Glomerular visceral epithelial cell (primary cell): Measurements from ENCODE around the gene TRIM33.
A peak's percentile ranks its signal among the peaks of the same experiment; 100 is the strongest.
"Not testable (repeated sequence)": the region's sequence is repeated elsewhere in the genome, so short reads cannot be mapped to it uniquely, and the experiment has no call there.

Experiments
- DNase-seq: peaks from one replicate; pipeline ENCODE4 v3.0.0-alpha.2; 2016; ENCODE audit errors: extremely low spot score

Gene TRIM33

GRCh38 chr1:114510274-114511031 is 550 bp downstream of the TRIM33 start:
- no peak for DNase-seq

DNA sequence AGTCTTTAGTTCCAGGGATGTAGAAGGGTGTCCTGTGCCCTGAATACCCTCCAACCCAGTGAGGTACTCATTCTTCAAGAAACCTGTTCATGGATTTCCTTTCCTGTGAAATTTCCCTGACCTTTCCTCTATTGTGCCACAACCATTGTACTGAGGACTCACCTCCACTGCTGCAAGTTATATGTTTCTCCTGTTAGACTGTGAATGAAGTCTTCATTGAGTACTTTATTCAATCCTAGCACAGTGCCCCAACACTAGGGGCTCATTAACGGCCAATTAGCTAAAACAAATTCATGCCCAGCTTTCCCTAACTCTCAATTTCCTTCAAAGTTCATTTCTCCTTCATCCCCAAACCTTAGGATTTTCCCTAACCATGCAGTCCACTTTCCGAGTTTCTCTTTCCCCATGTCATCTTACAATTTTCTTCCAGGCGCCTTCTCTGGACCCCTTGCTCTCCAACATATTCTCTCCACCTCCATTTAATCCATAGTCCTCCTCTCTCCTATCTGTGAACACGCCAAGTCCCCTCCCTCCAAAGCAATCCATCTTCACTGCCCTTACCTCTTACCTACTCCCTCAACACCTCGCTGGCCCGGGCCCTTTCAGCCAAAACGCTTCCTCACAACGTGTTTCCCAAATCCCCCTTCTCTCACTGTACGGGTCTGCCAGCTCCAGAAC is 1.3 kb downstream of the TRIM33 start:
- peak; percentile 12 for DNase-seq

DNA sequence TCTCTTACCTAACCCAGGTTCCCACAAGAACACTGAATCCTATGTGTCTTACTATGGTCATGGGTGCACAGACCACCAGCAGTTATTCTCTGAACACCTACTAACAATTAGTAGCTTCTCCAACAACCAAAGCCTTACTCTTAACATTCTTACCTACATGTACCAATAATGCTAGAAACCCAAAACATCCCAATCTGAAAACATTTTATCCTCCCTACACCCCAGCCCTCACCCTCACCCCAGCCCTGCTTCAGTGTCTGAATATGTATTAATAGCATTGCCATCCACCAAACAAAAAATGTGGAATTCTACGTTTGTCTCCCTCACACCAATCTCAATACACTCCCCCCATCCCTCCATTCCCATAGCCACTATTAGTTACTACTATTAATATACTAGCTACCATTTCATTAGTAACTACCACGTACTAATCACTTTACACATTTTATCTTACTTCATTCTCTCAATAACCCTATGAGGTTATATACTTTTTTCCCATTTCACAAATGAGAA is 2.6 kb downstream of the TRIM33 start:
- no peak for DNase-seq

DNA sequence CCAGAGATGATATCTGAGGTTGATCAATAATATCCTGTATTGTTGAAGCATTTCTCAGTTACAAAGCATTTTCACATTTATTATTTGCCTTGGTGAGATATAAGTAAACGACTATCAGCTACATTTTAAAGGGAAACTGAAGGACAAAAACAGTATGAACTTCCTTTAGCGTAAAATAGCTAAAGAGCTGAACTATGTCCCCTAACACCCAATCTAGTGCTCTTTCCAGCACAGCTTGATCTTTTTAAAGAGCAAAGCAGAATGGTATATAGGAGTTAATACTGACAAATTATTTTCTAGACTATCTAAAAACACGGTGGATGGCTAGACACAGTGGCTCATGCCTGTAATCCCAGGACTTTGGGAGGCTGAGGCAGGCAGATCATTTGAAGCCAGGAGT is 3.5 kb downstream of the TRIM33 start:
- DNase-seq: no peak

DNA sequence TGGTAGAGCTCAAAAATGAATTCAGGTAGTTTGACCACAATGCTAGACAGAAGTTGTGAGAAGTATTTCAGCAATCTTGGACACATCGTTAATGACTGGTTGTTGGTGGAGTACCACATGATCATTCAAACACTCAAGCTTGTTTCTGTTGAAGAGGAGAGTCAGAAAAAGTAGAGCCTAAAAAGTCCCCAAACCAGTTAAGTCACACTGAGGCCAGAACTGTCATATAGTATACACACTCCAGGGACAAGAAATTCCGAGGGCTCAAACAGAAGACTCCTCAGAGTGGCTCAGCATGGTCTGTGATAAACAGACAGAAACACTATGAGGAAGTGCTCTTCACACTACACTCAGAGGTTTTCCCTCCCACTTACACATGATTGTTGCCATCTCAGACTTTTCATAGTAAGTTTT is 5.8 kb downstream of the TRIM33 start:
- DNase-seq: no peak

GRCh38 chr1:114503916-114504422 is 7.0 kb downstream of the TRIM33 start:
- DNase-seq: no peak

DNA sequence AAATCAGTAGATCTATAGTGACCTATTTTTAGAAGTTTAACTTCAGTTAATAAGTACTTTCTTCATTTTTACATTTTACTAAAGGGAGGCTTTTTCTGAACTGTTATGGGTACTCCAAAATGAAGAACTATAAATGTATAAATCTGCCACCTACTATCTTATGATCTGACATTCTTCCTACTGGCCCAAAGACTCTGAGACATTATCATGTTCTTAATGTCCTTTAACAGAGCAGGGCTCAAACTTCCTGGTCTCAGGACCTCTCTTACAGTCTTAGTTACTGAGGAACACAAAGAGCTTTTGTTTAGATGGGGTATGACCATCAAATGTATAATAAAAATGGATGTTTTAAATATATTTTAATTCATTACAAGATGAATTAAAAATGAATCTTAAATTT is 8.9 kb downstream of the TRIM33 start:
- DNase-seq: no peak

DNA sequence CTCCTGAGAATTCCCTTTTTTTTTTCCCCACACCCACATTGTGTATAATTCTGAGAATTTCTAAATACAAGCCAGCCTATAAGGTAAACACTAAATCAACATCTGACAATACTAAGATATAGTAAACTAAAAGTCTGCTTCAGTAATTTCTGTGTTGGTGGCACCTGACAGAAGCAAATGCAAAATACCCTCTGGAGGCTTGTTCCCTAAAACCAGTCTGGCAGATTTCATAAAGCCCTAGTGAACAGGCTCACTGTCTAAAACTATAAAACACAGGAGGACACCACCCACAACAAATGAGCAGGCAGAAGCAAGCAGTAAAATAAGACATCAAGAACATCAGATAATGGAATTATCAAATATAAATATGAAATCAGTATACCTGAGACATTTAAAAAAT is 11.5 kb downstream of the TRIM33 start:
- no peak for DNase-seq

DNA sequence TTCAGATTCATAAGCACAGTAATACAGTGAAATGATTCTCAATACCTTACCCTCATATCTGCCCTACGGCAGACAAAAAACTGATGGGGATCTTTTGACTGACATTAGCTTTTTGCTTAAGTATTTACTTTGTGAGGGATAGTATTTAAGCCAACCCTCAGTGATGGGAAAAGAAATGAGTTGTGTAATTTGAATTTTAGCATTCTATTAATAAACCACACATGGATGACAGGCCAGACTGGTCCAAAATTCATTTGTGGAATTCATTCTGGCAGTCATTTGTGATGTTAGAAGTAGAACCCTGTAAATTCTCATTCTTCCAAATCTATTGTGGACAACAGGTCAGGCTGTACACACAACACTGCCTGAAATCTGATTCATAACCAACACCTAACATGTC is 14.9 kb downstream of the TRIM33 start:
- no peak for DNase-seq

DNA sequence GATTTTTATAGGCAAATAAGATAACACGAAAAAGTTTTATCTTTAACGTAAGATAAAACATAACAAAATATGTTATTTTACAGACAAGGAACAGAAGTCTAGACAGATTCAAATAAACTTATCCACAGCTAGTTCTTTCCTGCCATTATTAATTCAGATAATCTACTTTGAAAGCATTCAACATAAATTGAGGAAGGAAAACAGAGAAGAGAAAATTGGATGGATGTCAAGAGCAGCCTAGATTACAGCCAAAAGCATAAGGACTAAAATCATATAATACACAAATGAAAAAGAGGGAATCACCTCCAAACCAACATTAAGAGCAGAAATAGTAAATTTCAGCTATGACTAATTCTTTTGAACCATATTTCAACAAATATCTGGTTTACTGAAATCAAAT is 15.5 kb downstream of the TRIM33 start:
- DNase-seq: no peak

- no peak for DNase-seq
These were observed 18.0 kb downstream of the TRIM33 start for GRCh38 chr1:114492978-114493377.

DNA sequence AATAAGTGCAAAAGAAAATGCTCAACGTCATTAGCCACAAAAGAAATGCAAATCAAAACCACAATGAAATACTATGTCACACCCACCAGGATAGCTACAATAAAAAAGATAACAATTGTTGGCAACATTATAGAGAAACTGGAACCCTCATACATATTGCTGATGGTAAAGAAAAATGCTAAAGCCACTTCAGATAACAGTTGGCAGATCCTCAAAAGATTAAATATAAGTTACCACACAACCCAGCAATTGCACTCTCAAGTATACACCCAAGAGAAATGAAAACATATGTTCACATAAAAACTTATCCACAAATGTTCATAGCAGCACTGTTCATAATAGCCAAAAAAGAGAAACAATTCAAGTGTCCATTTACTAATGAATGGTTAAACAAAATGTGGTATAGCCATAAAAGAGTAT is 20.7 kb downstream of the TRIM33 start:
- no peak for DNase-seq

DNA sequence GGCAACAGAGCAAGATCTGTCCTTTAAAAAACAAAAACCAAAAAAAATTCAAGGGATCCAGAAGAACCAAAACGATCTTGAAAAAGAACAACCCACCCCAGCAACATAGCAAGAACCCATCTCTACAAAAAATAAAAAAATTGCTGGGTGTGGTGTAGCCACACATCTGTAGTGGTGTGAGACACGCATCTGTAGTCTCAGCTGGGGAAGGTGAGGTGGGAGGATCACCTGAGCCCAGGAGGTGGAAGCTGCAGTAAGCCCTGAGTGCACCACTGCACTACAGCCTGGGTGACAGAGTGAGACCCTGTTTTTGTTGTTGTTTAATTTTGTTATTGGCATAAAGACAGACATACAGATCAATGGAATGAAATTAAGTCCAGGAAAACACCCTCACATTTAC is 22.3 kb downstream of the TRIM33 start:
- no peak for DNase-seq

- DNase-seq: no peak
These were observed 25.7 kb downstream of the TRIM33 start for GRCh38 chr1:114485286-114485685.

- no peak for DNase-seq
These were observed 28.4 kb downstream of the TRIM33 start for GRCh38 chr1:114482585-114482984.

DNA sequence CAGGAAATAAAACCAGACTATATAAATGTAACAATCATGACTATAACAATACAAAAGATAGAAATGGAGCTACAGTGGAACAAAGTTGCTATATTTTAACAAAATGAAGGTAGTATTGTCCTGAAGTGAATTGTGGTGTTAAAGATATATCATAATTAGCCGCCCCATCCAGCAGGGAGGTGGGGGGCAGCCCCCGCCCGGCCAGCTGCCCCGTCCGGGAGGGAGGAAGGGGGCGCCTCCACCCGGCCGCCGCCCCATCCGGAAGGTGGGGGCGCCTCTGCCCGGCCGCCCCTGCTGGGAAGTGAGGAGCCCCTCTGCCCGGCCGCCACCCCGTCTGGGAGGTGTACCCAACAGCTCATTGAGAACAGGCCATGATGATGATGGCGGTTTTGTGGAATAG is 31.4 kb downstream of the TRIM33 start:
- DNase-seq: not testable (repeated sequence)

DNA sequence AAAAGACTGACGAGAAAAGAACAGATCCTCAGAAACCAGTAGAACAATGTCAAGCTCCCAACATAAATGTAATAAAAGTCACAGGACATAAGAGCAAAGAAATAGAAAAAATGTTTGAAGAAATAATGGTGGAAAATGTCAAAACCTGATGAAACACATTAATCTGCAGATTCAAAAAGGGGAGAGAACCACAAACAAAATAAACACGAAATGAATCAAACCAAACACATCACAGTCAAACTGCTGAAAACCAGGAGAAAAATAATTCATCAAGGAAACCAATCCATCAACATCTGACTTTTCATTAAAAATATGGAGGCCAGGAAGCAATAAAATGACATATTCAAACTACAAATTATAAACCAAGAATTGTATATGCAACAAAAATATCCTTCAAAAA is 31.9 kb downstream of the TRIM33 start:
- no peak for DNase-seq

- DNase-seq: no peak
These were observed 37.2 kb downstream of the TRIM33 start for GRCh38 chr1:114473796-114474195.

GRCh38 chr1:114472408-114472807 is 38.6 kb downstream of the TRIM33 start:
- DNase-seq: no peak

GRCh38 chr1:114470681-114471080 is 40.3 kb downstream of the TRIM33 start:
- DNase-seq: no peak

DNA sequence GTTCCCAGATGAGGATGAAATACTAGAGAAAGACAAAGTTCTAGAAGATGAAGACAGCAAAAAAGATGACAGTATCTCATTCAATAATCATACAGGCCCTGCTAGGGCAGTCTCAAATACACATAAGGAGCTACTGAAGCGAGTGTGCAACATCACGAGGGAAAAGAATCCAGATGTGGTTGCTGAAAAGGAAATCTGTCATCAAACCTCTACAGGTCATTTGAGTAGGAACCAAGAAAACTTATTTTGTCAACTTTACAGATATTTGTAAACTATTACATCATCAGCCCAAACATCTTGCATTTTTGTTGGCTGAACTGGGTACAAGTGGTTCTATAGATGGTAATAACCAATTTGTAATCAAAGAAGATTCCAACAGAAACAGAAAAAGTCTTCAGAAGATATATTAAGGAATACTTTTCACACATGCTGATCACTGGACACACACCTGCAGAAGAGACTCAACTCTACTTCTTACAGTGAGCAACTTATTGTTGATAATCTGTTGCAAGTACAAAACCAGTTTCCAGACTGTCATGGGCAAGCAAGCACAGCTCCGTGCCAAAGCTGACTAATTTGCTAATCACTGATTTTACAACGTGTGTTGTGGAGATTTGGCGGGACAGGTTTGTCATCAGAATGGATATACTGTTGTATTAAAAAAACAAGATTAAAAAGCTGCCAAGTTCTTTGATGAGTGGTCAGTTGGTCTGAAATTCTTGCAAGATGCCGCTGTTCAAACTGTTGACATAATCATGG is 42.1 kb downstream of the TRIM33 start:
- DNase-seq: peak; percentile 57

GRCh38 chr1:114468047-114468446 is 43.0 kb downstream of the TRIM33 start:
- DNase-seq: no peak
